Measurements from ENCODE around the gene MYO1F.

DNA sequence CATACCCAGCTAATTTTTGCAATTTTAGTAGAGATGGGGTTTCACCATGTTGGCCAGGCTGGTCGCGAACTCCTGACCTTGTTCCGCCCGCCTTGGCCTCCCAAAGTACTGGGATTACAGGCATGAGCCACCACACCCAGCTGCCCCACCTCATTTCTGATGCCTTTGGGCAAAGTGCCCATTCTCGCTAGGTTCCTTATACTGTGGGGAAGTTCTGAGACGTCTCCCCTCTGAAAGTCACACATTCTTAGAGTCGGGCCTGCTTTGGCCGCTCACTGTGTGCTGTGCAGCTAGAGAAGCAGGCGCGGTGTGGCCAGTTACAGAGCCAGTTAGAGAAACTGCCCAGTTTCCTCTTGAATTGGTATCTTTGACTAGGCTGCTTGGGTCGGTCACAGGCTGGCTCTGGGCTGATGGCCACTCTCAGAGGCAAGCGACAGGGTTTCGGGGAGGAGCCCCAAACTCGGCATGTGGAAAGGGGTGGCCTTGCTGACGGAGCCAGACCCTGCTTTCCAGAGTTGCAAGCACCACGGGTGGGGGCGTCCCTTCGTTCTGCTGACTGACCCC, 92.8 kb downstream of the MYO1F start:
- TF ChIP-seq TSC22D2 (CRISPR knock-in tag; IDR thresholded peaks at IDR 0.05; ENCODE audit: borderline replicate concordance) (no peak), BHLHE40 (IDR thresholded peaks at IDR 0.05; ENCODE audit: low read length) (no peak), POLR2AphosphoS5 (IDR thresholded peaks at IDR 0.05; ENCODE audit: low read depth, low read length) (no peak), CREM (IDR thresholded peaks at IDR 0.05) (no peak), CREM (CRISPR knock-in tag; IDR thresholded peaks at IDR 0.05) (no peak), ZNF709 (CRISPR knock-in tag; IDR thresholded peaks at IDR 0.05) (no peak), EZH2 (conservative IDR thresholded peaks at IDR 0.05; ENCODE audit: low read depth, low read length) (no peak), STAT5B (CRISPR knock-in tag; IDR thresholded peaks at IDR 0.05) (no peak), PHF20 (CRISPR knock-in tag; IDR thresholded peaks at IDR 0.05) (no peak)
- TF ChIP-seq, protein P1, sequence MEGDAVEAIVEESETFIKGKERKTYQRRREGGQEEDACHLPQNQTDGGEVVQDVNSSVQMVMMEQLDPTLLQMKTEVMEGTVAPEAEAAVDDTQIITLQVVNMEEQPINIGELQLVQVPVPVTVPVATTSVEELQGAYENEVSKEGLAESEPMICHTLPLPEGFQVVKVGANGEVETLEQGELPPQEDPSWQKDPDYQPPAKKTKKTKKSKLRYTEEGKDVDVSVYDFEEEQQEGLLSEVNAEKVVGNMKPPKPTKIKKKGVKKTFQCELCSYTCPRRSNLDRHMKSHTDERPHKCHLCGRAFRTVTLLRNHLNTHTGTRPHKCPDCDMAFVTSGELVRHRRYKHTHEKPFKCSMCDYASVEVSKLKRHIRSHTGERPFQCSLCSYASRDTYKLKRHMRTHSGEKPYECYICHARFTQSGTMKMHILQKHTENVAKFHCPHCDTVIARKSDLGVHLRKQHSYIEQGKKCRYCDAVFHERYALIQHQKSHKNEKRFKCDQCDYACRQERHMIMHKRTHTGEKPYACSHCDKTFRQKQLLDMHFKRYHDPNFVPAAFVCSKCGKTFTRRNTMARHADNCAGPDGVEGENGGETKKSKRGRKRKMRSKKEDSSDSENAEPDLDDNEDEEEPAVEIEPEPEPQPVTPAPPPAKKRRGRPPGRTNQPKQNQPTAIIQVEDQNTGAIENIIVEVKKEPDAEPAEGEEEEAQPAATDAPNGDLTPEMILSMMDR (CRISPR knock-in tag; IDR thresholded peaks at IDR 0.05) = no peak
- TF ChIP-seq, protein P2, sequence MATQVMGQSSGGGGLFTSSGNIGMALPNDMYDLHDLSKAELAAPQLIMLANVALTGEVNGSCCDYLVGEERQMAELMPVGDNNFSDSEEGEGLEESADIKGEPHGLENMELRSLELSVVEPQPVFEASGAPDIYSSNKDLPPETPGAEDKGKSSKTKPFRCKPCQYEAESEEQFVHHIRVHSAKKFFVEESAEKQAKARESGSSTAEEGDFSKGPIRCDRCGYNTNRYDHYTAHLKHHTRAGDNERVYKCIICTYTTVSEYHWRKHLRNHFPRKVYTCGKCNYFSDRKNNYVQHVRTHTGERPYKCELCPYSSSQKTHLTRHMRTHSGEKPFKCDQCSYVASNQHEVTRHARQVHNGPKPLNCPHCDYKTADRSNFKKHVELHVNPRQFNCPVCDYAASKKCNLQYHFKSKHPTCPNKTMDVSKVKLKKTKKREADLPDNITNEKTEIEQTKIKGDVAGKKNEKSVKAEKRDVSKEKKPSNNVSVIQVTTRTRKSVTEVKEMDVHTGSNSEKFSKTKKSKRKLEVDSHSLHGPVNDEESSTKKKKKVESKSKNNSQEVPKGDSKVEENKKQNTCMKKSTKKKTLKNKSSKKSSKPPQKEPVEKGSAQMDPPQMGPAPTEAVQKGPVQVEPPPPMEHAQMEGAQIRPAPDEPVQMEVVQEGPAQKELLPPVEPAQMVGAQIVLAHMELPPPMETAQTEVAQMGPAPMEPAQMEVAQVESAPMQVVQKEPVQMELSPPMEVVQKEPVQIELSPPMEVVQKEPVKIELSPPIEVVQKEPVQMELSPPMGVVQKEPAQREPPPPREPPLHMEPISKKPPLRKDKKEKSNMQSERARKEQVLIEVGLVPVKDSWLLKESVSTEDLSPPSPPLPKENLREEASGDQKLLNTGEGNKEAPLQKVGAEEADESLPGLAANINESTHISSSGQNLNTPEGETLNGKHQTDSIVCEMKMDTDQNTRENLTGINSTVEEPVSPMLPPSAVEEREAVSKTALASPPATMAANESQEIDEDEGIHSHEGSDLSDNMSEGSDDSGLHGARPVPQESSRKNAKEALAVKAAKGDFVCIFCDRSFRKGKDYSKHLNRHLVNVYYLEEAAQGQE (IDR thresholded peaks at IDR 0.05; ENCODE audit: borderline replicate concordance in 1 of 2, low read depth in 1 of 2, low read length in 2 of 2) = no peak
- TF ChIP-seq, protein P3, sequence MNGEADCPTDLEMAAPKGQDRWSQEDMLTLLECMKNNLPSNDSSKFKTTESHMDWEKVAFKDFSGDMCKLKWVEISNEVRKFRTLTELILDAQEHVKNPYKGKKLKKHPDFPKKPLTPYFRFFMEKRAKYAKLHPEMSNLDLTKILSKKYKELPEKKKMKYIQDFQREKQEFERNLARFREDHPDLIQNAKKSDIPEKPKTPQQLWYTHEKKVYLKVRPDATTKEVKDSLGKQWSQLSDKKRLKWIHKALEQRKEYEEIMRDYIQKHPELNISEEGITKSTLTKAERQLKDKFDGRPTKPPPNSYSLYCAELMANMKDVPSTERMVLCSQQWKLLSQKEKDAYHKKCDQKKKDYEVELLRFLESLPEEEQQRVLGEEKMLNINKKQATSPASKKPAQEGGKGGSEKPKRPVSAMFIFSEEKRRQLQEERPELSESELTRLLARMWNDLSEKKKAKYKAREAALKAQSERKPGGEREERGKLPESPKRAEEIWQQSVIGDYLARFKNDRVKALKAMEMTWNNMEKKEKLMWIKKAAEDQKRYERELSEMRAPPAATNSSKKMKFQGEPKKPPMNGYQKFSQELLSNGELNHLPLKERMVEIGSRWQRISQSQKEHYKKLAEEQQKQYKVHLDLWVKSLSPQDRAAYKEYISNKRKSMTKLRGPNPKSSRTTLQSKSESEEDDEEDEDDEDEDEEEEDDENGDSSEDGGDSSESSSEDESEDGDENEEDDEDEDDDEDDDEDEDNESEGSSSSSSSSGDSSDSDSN (CRISPR knock-in tag; IDR thresholded peaks at IDR 0.05) = no peak

All from HepG2 (cell line).